Effector memory CD4-positive, alpha-beta T cell (primary cell): ENCODE data around the gene REP15.
"Not testable (repeated sequence)": the region's sequence is repeated elsewhere in the genome, so short reads cannot be mapped to it uniquely, and the experiment has no call there.

Experiments
- DNase-seq, 3 donors: peaks; one replicate each; pipeline ENCODE4 v3.0.0-alpha.2; 2020
- H3K27ac ChIP-seq: 2 replicates; pipeline ENCODE4 v1.7.0; 2013; ENCODE audit warnings: mild to moderate bottlenecking, low read length, moderate library complexity; ENCODE audit not compliant: insufficient read depth, poor library complexity, severe bottlenecking
- H3K27me3 ChIP-seq: replicated peaks from 2 replicates; pipeline ENCODE4 v1.7.0; 2013; ENCODE audit warnings: mild to moderate bottlenecking, low read length; ENCODE audit not compliant: insufficient read depth, control insufficient read depth, poor library complexity, severe bottlenecking
- H3K36me3 ChIP-seq: 2 replicates; pipeline ENCODE4 v1.7.0; 2013; ENCODE audit warnings: mild to moderate bottlenecking, low read length, moderate library complexity; ENCODE audit not compliant: control insufficient read depth, insufficient read depth
- H3K4me1 ChIP-seq: 2 replicates; pipeline ENCODE4 v1.7.0; 2013; ENCODE audit warnings: low read length, mild to moderate bottlenecking; ENCODE audit not compliant: control insufficient read depth, insufficient read depth, poor library complexity, severe bottlenecking
- H3K4me3 ChIP-seq: 2 replicates; pipeline ENCODE4 v1.7.0; 2013; ENCODE audit warnings: low read length, low read depth, mild to moderate bottlenecking; ENCODE audit not compliant: insufficient read depth, poor library complexity, severe bottlenecking
- H3K9me3 ChIP-seq: 2 replicates; pipeline ENCODE4 v1.7.0; 2013; ENCODE audit warnings: mild to moderate bottlenecking, low read length, moderate library complexity; ENCODE audit not compliant: control insufficient read depth
- total RNA-seq, 3 donors: gene quantifications; one replicate each; lab custom pipeline; 2026; lab: John Stamatoyannopoulos, UW

The REP15 gene, protein sequence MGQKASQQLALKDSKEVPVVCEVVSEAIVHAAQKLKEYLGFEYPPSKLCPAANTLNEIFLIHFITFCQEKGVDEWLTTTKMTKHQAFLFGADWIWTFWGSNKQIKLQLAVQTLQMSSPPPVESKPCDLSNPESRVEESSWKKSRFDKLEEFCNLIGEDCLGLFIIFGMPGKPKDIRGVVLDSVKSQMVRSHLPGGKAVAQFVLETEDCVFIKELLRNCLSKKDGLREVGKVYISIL
- total RNA-seq: 0 reads per million in 3 donors

DNA sequence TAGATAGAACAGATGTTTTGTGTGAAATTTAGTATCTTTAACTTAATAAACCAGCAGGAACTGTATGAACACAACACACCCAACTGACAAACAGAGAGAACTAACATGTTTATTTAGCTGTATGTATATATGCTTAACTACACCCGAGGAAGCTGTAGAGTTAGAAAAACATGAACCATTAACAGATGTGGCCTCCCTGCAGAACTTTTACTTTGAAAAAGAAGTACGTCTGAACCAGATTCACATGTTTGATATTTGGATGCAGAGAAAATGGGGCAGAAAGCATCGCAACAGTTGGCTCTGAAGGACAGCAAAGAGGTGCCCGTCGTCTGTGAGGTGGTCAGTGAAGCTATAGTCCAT is at the start of gene REP15:
Gene REP15 (plus strand): TSS at position 155 of the 360 bp plus-strand sequence. CDS start 116 bp downstream, at position 271.
- Histone ChIP-seq H3K36me3 (no peaks in the 10 kb centered on the region), H3K9me3 (no peaks in the 10 kb centered on the region), H3K4me1 (no peaks in the 10 kb centered on the region), H3K4me3 (no peak within 1 kb of the TSS), H3K27me3 (no peaks in the 10 kb centered on the region), H3K27ac (no peak within 1 kb of the TSS)
- DNase-seq: no peak

DNA sequence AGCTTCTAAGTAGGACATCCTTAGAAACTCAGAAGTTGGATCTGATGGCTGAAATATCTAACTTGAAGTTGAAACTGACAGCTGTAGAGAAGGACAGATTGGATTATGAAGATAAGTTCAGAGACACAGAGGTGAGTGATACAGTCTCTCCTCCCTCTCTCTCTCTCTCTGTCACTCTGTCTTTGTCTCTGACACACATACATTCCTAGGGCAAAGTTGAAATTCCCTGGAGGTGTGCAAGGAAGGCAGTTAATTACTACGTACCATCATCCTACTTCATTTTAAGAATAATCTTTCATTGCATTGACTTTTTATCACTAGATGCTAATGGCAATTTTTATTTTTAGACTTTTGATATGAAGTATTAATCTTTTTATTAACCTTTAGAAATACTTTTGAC is 46.2 kb upstream of the REP15 start:
- no peak for DNase-seq
- H3K27ac ChIP-seq: no peak overlapping the region
- no peaks in the 10 kb centered on the region for H3K9me3 ChIP-seq
- H3K27me3 ChIP-seq: no peaks in the 10 kb centered on the region
- H3K36me3 ChIP-seq: no peaks in the 10 kb centered on the region
- no peak overlapping the region for H3K4me3 ChIP-seq
- H3K4me1 ChIP-seq: no peaks in the 10 kb centered on the region

DNA sequence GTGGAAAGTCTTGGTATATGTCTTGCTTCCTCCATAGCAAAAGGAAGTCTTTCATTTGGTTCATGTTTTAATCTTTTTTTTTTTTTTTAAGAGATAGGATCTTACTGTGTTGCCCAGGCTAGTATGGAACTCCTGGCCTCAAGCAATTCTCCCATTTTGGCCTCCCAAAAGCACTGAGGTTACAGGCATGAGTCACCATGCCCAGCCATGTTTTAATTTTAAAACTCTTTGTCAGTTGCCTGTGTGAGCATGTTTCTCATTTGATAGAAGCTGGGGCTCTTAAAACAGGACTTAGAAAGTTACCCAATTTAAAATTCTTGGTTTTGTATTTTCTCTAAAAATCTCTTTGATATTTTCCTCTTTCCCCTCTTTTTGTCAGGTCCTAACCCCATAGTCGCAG is 45.0 kb upstream of the REP15 start:
- Histone ChIP-seq H3K27ac (no peak overlapping the region), H3K27me3 (no peaks in the 10 kb centered on the region), H3K36me3 (no peaks in the 10 kb centered on the region), H3K4me3 (no peak overlapping the region), H3K9me3 (no peaks in the 10 kb centered on the region), H3K4me1 (no peaks in the 10 kb centered on the region)
- no peak for DNase-seq

DNA sequence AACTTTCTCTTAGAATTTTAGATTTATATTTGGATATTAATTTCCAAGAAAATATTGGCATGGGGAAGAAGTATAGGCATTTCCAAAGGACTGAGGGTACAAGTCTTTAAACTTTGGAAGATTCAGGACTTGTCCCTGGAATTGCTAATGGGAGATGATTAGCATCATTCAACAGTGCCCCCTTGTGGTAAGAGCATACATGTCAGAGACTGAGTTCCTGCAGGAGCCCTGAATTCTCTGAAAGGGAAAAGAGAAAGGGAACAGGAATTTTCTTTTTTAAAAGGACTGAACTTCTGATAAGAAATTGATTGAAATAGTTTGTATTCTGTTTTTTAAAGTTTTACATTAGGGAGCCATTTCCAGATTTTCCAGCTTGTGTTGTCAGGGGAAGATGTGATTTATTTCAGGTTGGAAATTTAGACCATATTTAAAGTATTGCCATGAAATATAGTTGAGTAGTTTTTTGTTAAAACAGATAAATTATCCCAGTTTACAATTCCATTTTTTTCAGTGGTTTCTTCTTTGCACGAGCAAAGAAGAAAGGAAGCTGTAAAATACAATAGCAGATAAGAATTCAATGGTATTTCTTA is 44.0 kb upstream of the REP15 start:
- H3K4me1 ChIP-seq: no peaks in the 10 kb centered on the region
- H3K27ac ChIP-seq: no peak overlapping the region
- H3K27me3 ChIP-seq: no peaks in the 10 kb centered on the region
- H3K36me3 ChIP-seq: no peaks in the 10 kb centered on the region
- H3K4me3 ChIP-seq: no peak overlapping the region
- H3K9me3 ChIP-seq: no peaks in the 10 kb centered on the region
- no peak for DNase-seq

DNA sequence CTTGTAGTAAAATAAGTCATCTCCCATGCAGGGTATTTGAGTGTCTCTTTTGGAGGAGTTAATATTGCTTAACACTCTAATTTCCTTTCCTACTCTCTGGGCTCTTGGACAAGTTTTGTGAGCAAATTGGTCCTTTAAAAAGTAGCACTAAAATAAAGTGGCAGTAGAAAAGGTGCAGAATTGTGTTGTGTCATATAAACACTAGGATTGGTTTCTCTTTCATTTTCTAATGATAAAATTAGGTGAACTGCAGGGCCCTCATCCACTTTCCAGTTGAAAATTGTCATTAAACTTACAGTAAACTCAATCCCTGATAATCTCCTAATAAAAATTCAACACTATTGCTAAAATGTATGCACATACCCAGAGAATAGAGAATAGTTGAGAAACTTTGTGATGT is 42.6 kb upstream of the REP15 start:
- no peaks in the 10 kb centered on the region for H3K27me3 ChIP-seq
- no peak overlapping the region for H3K4me3 ChIP-seq

DNA sequence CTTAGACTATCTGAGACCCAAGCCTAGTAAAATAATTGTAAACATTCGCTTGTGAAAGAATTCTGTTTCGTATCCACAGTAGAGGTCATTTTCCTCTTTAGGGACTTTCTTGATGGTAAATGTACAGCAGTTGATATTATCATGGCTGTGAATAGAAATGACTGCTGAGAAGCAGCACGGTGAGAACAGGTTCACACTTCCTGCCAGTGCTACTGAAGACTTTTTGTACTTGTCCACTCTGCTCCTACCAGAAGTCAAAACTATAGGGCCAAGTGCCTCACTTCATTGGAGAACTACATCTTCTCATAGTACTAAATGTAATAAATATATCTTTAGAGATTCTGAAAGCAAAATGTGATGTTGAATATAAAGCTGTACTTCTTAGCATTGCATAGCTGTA is 40.8 kb upstream of the REP15 start:
- not testable (repeated sequence) for H3K27me3 ChIP-seq, H3K27ac ChIP-seq, H3K9me3 ChIP-seq, H3K4me1 ChIP-seq, H3K4me3 ChIP-seq, H3K36me3 ChIP-seq, DNase-seq

More for the DNA sequence above, 42.6 kb upstream of the REP15 start:
- Histone ChIP-seq H3K27ac (no peak overlapping the region), H3K4me1 (no peaks in the 10 kb centered on the region), H3K36me3 (no peaks in the 10 kb centered on the region), H3K9me3 (no peaks in the 10 kb centered on the region)
- no peak for DNase-seq

DNA sequence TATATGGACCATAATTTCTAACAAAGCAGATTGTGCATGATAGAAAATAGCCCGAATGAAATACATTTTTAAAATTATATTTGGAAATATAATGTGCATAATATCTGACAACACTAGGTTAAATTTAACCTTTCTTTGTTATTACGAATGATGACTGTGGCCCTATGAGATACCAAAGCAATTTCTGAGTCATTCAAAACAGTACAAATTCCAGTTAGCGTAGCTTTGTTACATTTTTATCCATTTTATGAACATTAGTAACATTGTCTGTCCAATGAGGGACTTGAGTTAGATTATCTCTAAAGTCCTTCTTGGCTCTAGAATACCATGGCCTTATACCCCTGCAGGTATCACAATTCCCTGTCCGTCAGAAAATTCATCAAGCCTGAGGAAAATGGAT is 39.0 kb upstream of the REP15 start:
- Histone ChIP-seq H3K4me1 (no peaks in the 10 kb centered on the region), H3K36me3 (no peaks in the 10 kb centered on the region), H3K27me3 (no peaks in the 10 kb centered on the region), H3K4me3 (no peak overlapping the region), H3K9me3 (no peaks in the 10 kb centered on the region), H3K27ac (no peak overlapping the region)
- no peak for DNase-seq

DNA sequence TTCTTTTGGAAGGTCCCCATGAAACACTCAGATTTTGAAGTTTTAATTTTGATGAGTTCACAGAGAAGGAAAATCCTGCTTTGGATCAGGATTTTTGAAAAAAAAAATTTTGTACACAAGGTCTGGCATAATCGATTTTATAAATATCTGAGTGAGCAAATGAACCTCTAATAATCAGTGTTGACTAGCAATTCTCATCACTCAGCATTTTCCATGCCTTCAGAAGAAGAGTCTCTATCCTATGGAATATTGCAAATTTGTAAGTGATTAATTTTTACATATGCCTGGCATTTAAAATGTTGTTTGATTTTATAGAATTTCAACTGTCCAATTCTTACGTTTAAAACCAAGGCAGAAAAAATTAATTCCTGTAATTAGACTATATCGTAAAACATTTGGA is 30.5 kb upstream of the REP15 start:
- DNase-seq: no peak
- Histone ChIP-seq H3K9me3 (no peaks in the 10 kb centered on the region), H3K4me3 (no peak overlapping the region), H3K4me1 (no peaks in the 10 kb centered on the region), H3K36me3 (no peaks in the 10 kb centered on the region), H3K27me3 (no peaks in the 10 kb centered on the region), H3K27ac (no peak overlapping the region)

DNA sequence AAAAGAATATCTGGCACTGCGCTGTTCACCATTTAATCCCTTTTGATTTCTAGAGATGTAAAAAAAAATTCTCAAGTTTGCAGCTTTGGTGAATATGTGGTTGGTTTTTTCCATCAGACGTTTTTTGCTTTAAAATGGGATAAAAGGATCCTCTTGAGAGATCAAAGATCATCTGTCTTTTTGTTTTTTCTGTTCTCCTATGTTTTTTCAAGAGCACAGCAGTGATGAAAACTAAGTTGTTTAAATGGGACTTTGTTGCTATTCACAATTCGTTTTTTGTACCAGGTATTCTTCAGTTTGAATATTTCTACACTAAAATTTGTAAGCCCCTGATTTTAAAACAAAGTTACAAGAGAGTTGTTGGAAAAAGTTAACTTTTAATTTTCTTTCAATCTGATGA is 29.7 kb upstream of the REP15 start:
- Histone ChIP-seq H3K4me3 (no peak overlapping the region), H3K27ac (no peak overlapping the region), H3K9me3 (no peaks in the 10 kb centered on the region), H3K27me3 (no peaks in the 10 kb centered on the region), H3K36me3 (no peaks in the 10 kb centered on the region), H3K4me1 (no peaks in the 10 kb centered on the region)
- no peak for DNase-seq

DNA sequence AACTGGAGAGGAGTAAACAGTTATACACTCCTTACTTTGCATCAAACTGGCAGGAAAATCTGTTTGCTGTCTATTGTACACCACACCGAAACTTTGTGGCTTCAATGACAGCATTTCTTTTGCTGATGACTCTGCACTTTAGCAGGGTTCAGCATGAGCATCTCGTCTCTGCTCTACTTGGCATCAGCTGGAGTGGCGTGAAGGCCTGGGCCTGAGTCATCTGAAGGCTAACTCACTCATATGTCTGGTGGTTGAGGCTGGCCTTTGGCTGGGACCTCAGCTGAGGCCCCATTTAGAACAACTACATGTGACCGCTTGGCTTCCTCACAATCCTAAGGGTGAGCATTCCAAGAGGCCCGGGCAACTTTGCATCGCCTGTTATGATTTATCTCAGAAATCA is 28.7 kb upstream of the REP15 start:
- DNase-seq: no peak
- H3K27ac ChIP-seq: no peak overlapping the region
- H3K4me3 ChIP-seq: no peak overlapping the region
- no peaks in the 10 kb centered on the region for H3K9me3 ChIP-seq
- no peaks in the 10 kb centered on the region for H3K4me1 ChIP-seq
- no peaks in the 10 kb centered on the region for H3K27me3 ChIP-seq
- no peaks in the 10 kb centered on the region for H3K36me3 ChIP-seq
